ENCODE measurements around the gene ZFHX3. TPM values are rescaled to one million over a fixed set of nuclear protein-coding genes. Genes with fewer than 3 reads are reported as not detected.
A peak's percentile ranks its signal among the peaks of the same experiment; 100 is the strongest.

The ZFHX3 gene
- total RNA-seq (2013; cell fraction: nucleolus; rRNA removed): 31.8 and 32.2 TPM in 2 replicates
- 1.5 and 1.6 TPM in 2 replicates for total RNA-seq (2014; rRNA removed)
- total RNA-seq (2014; rRNA removed; fragmentation: Illumina TruSeq; extraction: Trizol): 1.4 and 2.4 TPM in 2 replicates
- 7.8 and 8.6 TPM in 2 replicates for total RNA-seq (2021)
- 1.5 TPM for polyA plus RNA-seq (2011; ENCODE audit: low read depth)
- polyA plus RNA-seq (2011; rRNA removed): 1.3 and 1.5 TPM in 2 replicates
- polyA plus RNA-seq (2011; cell fraction: cytosol; rRNA removed): 0.79 and 0.90 TPM in 2 replicates
- polyA plus RNA-seq (2011; cell fraction: nucleus; rRNA removed): 1.6 and 2.4 TPM in 2 replicates
- polyA plus RNA-seq (2012): 2.3 and 3.5 TPM in 2 replicates
- 3.2 and 3.4 TPM in 2 replicates for polyA plus RNA-seq (2014; fragmentation: Illumina TruSeq; extraction: Trizol)
- 1 to 10 TPM in 1 of 2 experiments, under 1 TPM in 1; 0.68 to 3.5 TPM for polyA plus RNA-seq (2014; fragmentation: Nextera tagmentation; extraction: Ambion mirVana)
- polyA plus RNA-seq (2014; rRNA removed): 2.1 and 2.4 TPM in 2 replicates
- polyA plus RNA-seq (2016; fragmentation: Nextera tagmentation; extraction: Ambion mirVana): 1 to 10 TPM; 2.0 to 2.8 TPM
- 5.3 and 6.6 TPM in 2 replicates for polyA minus RNA-seq (2011; rRNA and poly(A)+ RNA removed)
- 2.9 and 3.2 TPM in 2 replicates for polyA minus RNA-seq (2011; cell fraction: cytosol; rRNA and poly(A)+ RNA removed)
- polyA minus RNA-seq (2011; cell fraction: nucleus; rRNA and poly(A)+ RNA removed): 6.0 and 15.7 TPM in 2 replicates
- percentile 43 among the genes with signal in this experiment for Bru-seq, nascent RNA
- BruChase-seq, experiment 1, labeled RNA remaining after a 6-hour chase: percentile 45 among the genes with signal in this experiment
- BruChase-seq, experiment 2, labeled RNA remaining after a 2-hour chase: percentile 41 among the genes with signal in this experiment
- long read RNA-seq, experiment 1: 0 reads
- long read RNA-seq, experiment 2, partial matches to known transcripts: 1 of 9 reads
- long read RNA-seq, experiment 2, other reads (novel, unspliced or antisense): 8 of 9 reads

- RAD21 ChIA-PET (ENCODE audit: unreplicated experiment): interaction anchor here (1.0 to 2.4 kb wide), 3 partner anchors 11 to 215 kb away, joined by 3 to 20 read pairs (median 6); no protein-coding TSS in a partner anchor
- Histone ChIP-seq H3K36me3 (ENCODE audit: control insufficient read depth in 2 of 2, insufficient read depth in 2 of 2, low read length in 1 of 2) (no peaks in the 10 kb centered on the region), H3K79me2 (ENCODE audit: control insufficient read depth, insufficient read depth, low read length) (peaks cover 15% of the 10 kb centered on the region), H3K27ac (ENCODE audit: control insufficient read depth, insufficient read depth) (peak within 1 kb of the TSS; percentile 67), H3K4me1 (ENCODE audit: control insufficient read depth, insufficient read depth, low read length) (peaks cover 26% of the 10 kb centered on the region), H3K9ac (ENCODE audit: control insufficient read depth, insufficient read depth, low read length) (peak within 1 kb of the TSS; percentile 69), H2AFZ (ENCODE audit: control insufficient read depth, low read depth, low read length) (peak within 1 kb of the TSS; percentile 85), H3K4me3 (peak within 1 kb of the TSS; percentile 80), H3K27me3 (replicated peaks in 1 of 2; ENCODE audit: control insufficient read depth in 2 of 2, insufficient read depth in 2 of 2, low read length in 1 of 2) (no peaks in the 10 kb centered on the region), H3K9me3 (replicated peaks; ENCODE audit: control insufficient read depth, insufficient read depth, low read length) (no peaks in the 10 kb centered on the region), H3K4me2 (ENCODE audit: control insufficient read depth, insufficient read depth) (peak within 1 kb of the TSS; percentile 88), H4K20me1 (ENCODE audit: control insufficient read depth, insufficient read depth) (no peaks in the 10 kb centered on the region)
- BruUV-seq (replicated peaks): no TSS peak
- in situ Hi-C loops (cut with MboI) (no loop called here), intact Hi-C loops (cut with micrococcal nuclease; ENCODE audit: unreplicated experiment) (no loop called here)
- ATAC-seq: peak; percentile 84
- SMC1A ChIA-PET (ENCODE audit: uncharacterized antibody, unreplicated experiment): interaction anchor here (1.0 to 2.4 kb wide), 7 partner anchors 9 to 545 kb away, joined by 3 to 13 read pairs (median 5); no protein-coding TSS in a partner anchor
- POLR2A ChIA-PET: interaction anchor here (0.6 to 1.2 kb wide), 4 partner anchors 10 to 22 kb away, joined by 3 to 14 read pairs (median 5); no protein-coding TSS in a partner anchor
- no peak for FAIRE-seq
- 2% methylated on average over 31 of the region's 64 CpGs for WGBS (ENCODE audit: insufficient coverage, insufficient replicate concordance, low lambda C conversion rate, missing lambda C conversion rate)
- DNase-seq (ENCODE audit: low read depth, low spot score): no peak
- CTCF ChIA-PET: interaction anchor here (0.9 to 11.3 kb wide), 6 partner anchors 10 to 457 kb away, joined by 3 to 57 read pairs (median 4); no protein-coding TSS in a partner anchor
- peak; percentile 77 for TF ChIP-seq DPF2 (IDR thresholded peaks at IDR 0.05)
- peak; percentile 11; the same call in 1 of the 2 replicates for TF ChIP-seq SMC3 (IDR thresholded peaks at IDR 0.05; ENCODE audit: borderline replicate concordance, low read length)
- TF ChIP-seq CREB1 (IDR thresholded peaks at IDR 0.05; ENCODE audit: low read depth): no peak
- peak; percentile 20; the same call in 1 of the 2 replicates for TF ChIP-seq TAF1 (IDR thresholded peaks at IDR 0.05; ENCODE audit: borderline replicate concordance, low read depth, low read length)
- TF ChIP-seq JUND (IDR thresholded peaks at IDR 0.05; ENCODE audit: low read depth, low read length): no peak
- 0 out of 2 replicates have a peak, but pooled peaks have one; percentile 13 for TF ChIP-seq TCF12 (IDR thresholded peaks at IDR 0.05; ENCODE audit: low read depth, low read length)
- peak; percentile 68; the same call in 1 of the 2 replicates for TF ChIP-seq ZNF207 (IDR thresholded peaks at IDR 0.05; ENCODE audit: borderline replicate concordance)
- peak; percentile 68 for TF ChIP-seq IKZF1 (conservative IDR thresholded peaks at IDR 0.05)
- TF ChIP-seq POLR2A (IDR thresholded peaks at IDR 0.05; ENCODE audit: low read depth, low read length): peak; percentile 72
- peak; percentile 72 for TF ChIP-seq GATAD2B (conservative IDR thresholded peaks at IDR 0.05; ENCODE audit: low read depth)
- TF ChIP-seq WRNIP1 (IDR thresholded peaks at IDR 0.05; ENCODE audit: borderline replicate concordance, low read depth, low read length): no peak
- TF ChIP-seq EED (IDR thresholded peaks at IDR 0.05; ENCODE audit: low read depth): peak; percentile 28; the same call in 1 of the 2 replicates
- TF ChIP-seq RELA (IDR thresholded peaks at IDR 0.05; ENCODE audit: borderline replicate concordance, partially characterized antibody): peak; percentile 43
- TF ChIP-seq YY1 (IDR thresholded peaks at IDR 0.05; ENCODE audit: low read depth, low read length): 0 out of 2 replicates have a peak, but pooled peaks have one; percentile 19
- TF ChIP-seq, protein P1, sequence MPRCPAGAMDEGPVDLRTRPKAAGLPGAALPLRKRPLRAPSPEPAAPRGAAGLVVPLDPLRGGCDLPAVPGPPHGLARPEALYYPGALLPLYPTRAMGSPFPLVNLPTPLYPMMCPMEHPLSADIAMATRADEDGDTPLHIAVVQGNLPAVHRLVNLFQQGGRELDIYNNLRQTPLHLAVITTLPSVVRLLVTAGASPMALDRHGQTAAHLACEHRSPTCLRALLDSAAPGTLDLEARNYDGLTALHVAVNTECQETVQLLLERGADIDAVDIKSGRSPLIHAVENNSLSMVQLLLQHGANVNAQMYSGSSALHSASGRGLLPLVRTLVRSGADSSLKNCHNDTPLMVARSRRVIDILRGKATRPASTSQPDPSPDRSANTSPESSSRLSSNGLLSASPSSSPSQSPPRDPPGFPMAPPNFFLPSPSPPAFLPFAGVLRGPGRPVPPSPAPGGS (IDR thresholded peaks at IDR 0.05; ENCODE audit: borderline replicate concordance, insufficient read depth, low read depth, low read length, poor library complexity, severe bottlenecking): peak; percentile 48
- peak; percentile 64 for TF ChIP-seq RAD21 (IDR thresholded peaks at IDR 0.05; ENCODE audit: insufficient read depth, low read depth, low read length)
- TF ChIP-seq POU2F2 (IDR thresholded peaks at IDR 0.05; ENCODE audit: borderline replicate concordance, low read depth, low read length): peak; percentile 15; the same call in 2 of the 3 replicates
- TF ChIP-seq IKZF2 (IDR thresholded peaks at IDR 0.05): peak; percentile 56 to 59; a peak in 2 of 4 replicates
Measured at GRCh38 chr16:73047536-73048291, at the start of gene ZFHX3. Gene ZFHX3 (minus strand): TSS chr16:73048128. CDS start chr16:72960145, 87,983 bp downstream.
